B cell (primary cell): ENCODE measurements around the gene SH3RF3. TPM values are rescaled to one million over a fixed set of nuclear protein-coding genes. Genes with fewer than 3 reads are reported as not detected.
"Not testable (repeated sequence)": the region's sequence is repeated elsewhere in the genome, so short reads cannot be mapped to it uniquely, and the experiment has no call there.

Experiments used
- ATAC-seq: fragments of 200-7000 bp; cut with Tn5 transposase; one replicate; pipeline ENCODE4 v1.10.0; 2021; ENCODE audit warnings: low read depth, mild to moderate bottlenecking, moderate number of reproducible peaks, moderate library complexity
- CTCF ChIA-PET: fragments of 350-600 bp; sonication (Branson Sonifier 250); formaldehyde crosslinking; loops from one replicate; lab custom pipeline; 2021; ENCODE audit warnings: antibody characterized with exemption, inconsistent platforms; lab: Charles Lee
- POLR2A ChIA-PET: fragments of 350-600 bp; sonication (Branson Sonifier 250); formaldehyde crosslinking; loops from one replicate; lab custom pipeline; 2021; ENCODE audit warnings: antibody characterized with exemption; lab: Charles Lee
- DNase-seq: peaks from one replicate; pipeline ENCODE4 v3.0.0; 2013
- H2AFZ ChIP-seq: 2 replicates; pipeline ENCODE4 v1.6.1; 2012; ENCODE audit warnings: mild to moderate bottlenecking, low read depth, low read length; ENCODE audit not compliant: insufficient read depth, poor library complexity, severe bottlenecking
- H3K27ac ChIP-seq, 2 donors: 1 replicate in 1 of 2; 2 replicates in 1 of 2; pipeline ENCODE4 v1.5.1; 2012 to 2013; ENCODE audit warnings: low read length in 2 of 2, mild to moderate bottlenecking in 2 of 2, moderate library complexity in 1 of 2
- H3K27me3 ChIP-seq, 4 experiments: fragments of 200-600 bp in 1 of 4; sonication (generic) in 1 of 4; replicated peaks in 1 of 4; 1 replicate in 2 of 4; 2 replicates in 2 of 4; pipeline versions ENCODE4 v1.6.1 to v1.7.0; 2013 to 2016; ENCODE audit warnings: low read length in 3 of 4, mild to moderate bottlenecking in 2 of 4, mixed read lengths in 1 of 4, moderate library complexity in 1 of 4; ENCODE audit not compliant: insufficient read depth in 4 of 4, control insufficient read depth in 3 of 4; ENCODE audit errors: control extremely low read depth in 1 of 4
- H3K36me3 ChIP-seq, 2 experiments: replicated peaks in 1 of 2; 1 replicate in 1 of 2; 2 replicates in 1 of 2; pipeline versions ENCODE4 v1.6.1 to v1.7.1; 2013; ENCODE audit warnings: low read length in 1 of 2; ENCODE audit not compliant: insufficient read depth in 2 of 2, control insufficient read depth in 1 of 2; ENCODE audit errors: control extremely low read depth in 1 of 2, extremely low read depth in 1 of 2
- H3K4me1 ChIP-seq, 2 donors: fragments of 200-600 bp in 1 of 2; sonication (generic) in 1 of 2; 1 replicate in 1 of 2; 2 replicates in 1 of 2; pipeline versions ENCODE4 v1.5.1 to v1.6.1; 2013 to 2017; ENCODE audit warnings: low read length in 2 of 2; ENCODE audit not compliant: control insufficient read depth in 2 of 2, insufficient read depth in 2 of 2
- H3K4me2 ChIP-seq: replicated peaks from 2 replicates; pipeline ENCODE3; 2012; ENCODE audit warnings: mild to moderate bottlenecking, low read depth, low read length; ENCODE audit not compliant: poor library complexity, severe bottlenecking
- H3K4me3 ChIP-seq, 5 experiments: fragments of 200-600 bp in 1 of 5; sonication (generic) in 1 of 5; 1 replicate in 3 of 5; 2 replicates in 2 of 5; pipeline versions ENCODE4 v1.5.1 to v1.7.0; 2011 to 2016; ENCODE audit warnings: low read length in 4 of 5, mild to moderate bottlenecking in 4 of 5, low read depth in 2 of 5, control low read depth in 1 of 5, moderate library complexity in 1 of 5; ENCODE audit not compliant: insufficient read depth in 1 of 5; ENCODE audit errors: control extremely low read depth in 1 of 5, extremely low read depth in 1 of 5
- H3K79me2 ChIP-seq: fragments of 200-600 bp; sonication (generic); one replicate; pipeline ENCODE4 v1.6.0; 2016; ENCODE audit warnings: low read length; ENCODE audit not compliant: control insufficient read depth, insufficient read depth
- H3K9ac ChIP-seq: fragments of 200-600 bp; sonication (generic); 2 replicates; pipeline ENCODE4 v1.6.1; 2017; ENCODE audit warnings: mild to moderate bottlenecking, low read length, moderate library complexity
- H3K9me3 ChIP-seq, 3 donors: one replicate each; pipeline versions ENCODE4 v1.6.1 to v1.7.1; 2013; ENCODE audit warnings: low read length in 2 of 3; ENCODE audit not compliant: control insufficient read depth in 2 of 3, insufficient read depth in 1 of 3; ENCODE audit errors: control extremely low read depth in 1 of 3
- H4K20me1 ChIP-seq: 2 replicates; pipeline ENCODE4 v1.6.0; 2012; ENCODE audit warnings: mild to moderate bottlenecking, low read length; ENCODE audit not compliant: insufficient read depth, control insufficient read depth, poor library complexity, severe bottlenecking
- H3K27ac Mint-ChIP-seq: one replicate; pipeline ENCODE4 v1.8.0; 2021; ENCODE audit warnings: mixed read lengths
- H3K27me3 Mint-ChIP-seq: one replicate; pipeline ENCODE4 v1.8.0; 2021; ENCODE audit warnings: mixed read lengths
- H3K4me1 Mint-ChIP-seq: one replicate; pipeline ENCODE4 v1.8.0; 2021; ENCODE audit warnings: mixed read lengths
- H3K4me3 Mint-ChIP-seq: one replicate; pipeline ENCODE4 v1.8.0; 2021; ENCODE audit warnings: mixed read lengths
- H3K9me3 Mint-ChIP-seq: one replicate; pipeline ENCODE4 v1.8.0; 2022; ENCODE audit warnings: mixed read lengths; ENCODE audit not compliant: insufficient read depth
- EZH2 ChIP-seq: IDR thresholded peaks from 2 replicates; pipeline ENCODE4 v1.6.1; 2012; ENCODE audit warnings: borderline replicate concordance, low read depth, mild to moderate bottlenecking, moderate library complexity, low read length; ENCODE audit not compliant: insufficient read depth, poor library complexity, severe bottlenecking
- WGBS: methylation state at CpG from one replicate; pipeline ENCODE4 v1.1.5; 2013; ENCODE audit warnings: missing lambda C conversion rate; ENCODE audit not compliant: insufficient coverage; 5-methylcytosine and 5-hydroxymethylcytosine counted together
- intact Hi-C: fragments of 100-400 bp; cut with micrococcal nuclease; formaldehyde crosslinking; loops from one replicate; pipeline ENCODE4 v1.10.0; 2022
- polyA plus RNA-seq: library from polyadenylated mRNA; depleted of rRNA; stranded (reverse); fragments of >200 nt; gene quantifications from 2 replicates; pipeline ENCODE4 v1.2.3, GENCODE V29; 2012
- total RNA-seq, 2 donors: library from RNA; stranded (reverse); fragments of 120-200 nt in 1 of 2; gene quantifications; 1 replicate in 1 of 2; 2 replicates in 1 of 2; pipeline versions ENCODE4 v1.2.3 to v1.2.4, GENCODE V29; 2013 to 2022
- TF ChIP-seq, protein P1 (sequence below): fragments of 200-600 bp; IDR thresholded peaks from one replicate; pipeline ENCODE4 v1.8.0; 2022; ENCODE audit warnings: antibody characterized with exemption, mild to moderate bottlenecking

The SH3RF3 gene
- total and polyA plus RNA-seq, 2 donors (not counting 1 experiment from before 2014, with no cell fraction given): 0.07 to 1.2 TPM

DNA sequence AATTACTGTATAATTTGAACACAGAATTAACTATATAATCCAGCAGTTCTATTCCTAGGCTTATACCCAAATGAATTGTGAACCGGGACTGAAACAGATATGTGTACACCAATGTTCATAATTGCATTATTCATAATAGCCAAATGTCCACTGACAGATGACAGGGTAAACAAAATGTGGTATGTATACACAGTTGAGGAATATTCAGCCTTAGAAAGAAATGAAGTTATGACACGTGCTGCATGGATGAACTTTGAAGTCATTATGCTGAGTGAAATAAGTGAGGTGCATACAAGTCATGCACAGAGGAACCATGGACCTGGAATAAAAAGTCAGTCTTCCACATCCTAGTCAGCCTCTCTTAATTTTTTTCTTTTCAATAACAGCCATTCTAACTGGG lies 91.9 kb downstream of the SH3RF3 start:
- H3K9me3 Mint-ChIP-seq: no peaks in the 10 kb centered on the region
- ATAC-seq: no peak
- peaks cover 7% of the 10 kb centered on the region for H3K27me3 Mint-ChIP-seq
- ChIA-PET CTCF (interaction anchor here (0.7 kb wide), 1 partner anchor 8 kb away, joined by 3 read pairs; no protein-coding TSS in a partner anchor), POLR2A (no interaction called here)
- H3K4me1 Mint-ChIP-seq: peaks cover 38% of the 10 kb centered on the region
- H3K9ac ChIP-seq: no peak overlapping the region
- no peak overlapping the region for H2AFZ ChIP-seq
- peaks cover 20 to 43% of the 10 kb centered on the region in 2 donors for H3K4me1 ChIP-seq
- peaks cover 0 to 3% (median 0%) of the 10 kb centered on the region in 3 donors for H3K9me3 ChIP-seq
- intact Hi-C loops: no loop called here
- WGBS: no CpG with 5 or more reads among the region's 2 CpGs
- H3K27ac ChIP-seq: no peak overlapping the region
- no peak overlapping the region for H3K4me3 Mint-ChIP-seq
- H3K27ac Mint-ChIP-seq: no peak overlapping the region
- DNase-seq: no peak
- no peaks in the 10 kb centered on the region for H3K27me3 ChIP-seq
- H4K20me1 ChIP-seq: no peaks in the 10 kb centered on the region
- no peak overlapping the region for H3K4me3 ChIP-seq
- no peaks in the 10 kb centered on the region for H3K36me3 ChIP-seq
- no peak for TF ChIP-seq EZH2
- TF ChIP-seq, protein P1, sequence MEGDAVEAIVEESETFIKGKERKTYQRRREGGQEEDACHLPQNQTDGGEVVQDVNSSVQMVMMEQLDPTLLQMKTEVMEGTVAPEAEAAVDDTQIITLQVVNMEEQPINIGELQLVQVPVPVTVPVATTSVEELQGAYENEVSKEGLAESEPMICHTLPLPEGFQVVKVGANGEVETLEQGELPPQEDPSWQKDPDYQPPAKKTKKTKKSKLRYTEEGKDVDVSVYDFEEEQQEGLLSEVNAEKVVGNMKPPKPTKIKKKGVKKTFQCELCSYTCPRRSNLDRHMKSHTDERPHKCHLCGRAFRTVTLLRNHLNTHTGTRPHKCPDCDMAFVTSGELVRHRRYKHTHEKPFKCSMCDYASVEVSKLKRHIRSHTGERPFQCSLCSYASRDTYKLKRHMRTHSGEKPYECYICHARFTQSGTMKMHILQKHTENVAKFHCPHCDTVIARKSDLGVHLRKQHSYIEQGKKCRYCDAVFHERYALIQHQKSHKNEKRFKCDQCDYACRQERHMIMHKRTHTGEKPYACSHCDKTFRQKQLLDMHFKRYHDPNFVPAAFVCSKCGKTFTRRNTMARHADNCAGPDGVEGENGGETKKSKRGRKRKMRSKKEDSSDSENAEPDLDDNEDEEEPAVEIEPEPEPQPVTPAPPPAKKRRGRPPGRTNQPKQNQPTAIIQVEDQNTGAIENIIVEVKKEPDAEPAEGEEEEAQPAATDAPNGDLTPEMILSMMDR: no peak
- no peak overlapping the region for H3K4me2 ChIP-seq
- no peaks in the 10 kb centered on the region for H3K79me2 ChIP-seq

DNA sequence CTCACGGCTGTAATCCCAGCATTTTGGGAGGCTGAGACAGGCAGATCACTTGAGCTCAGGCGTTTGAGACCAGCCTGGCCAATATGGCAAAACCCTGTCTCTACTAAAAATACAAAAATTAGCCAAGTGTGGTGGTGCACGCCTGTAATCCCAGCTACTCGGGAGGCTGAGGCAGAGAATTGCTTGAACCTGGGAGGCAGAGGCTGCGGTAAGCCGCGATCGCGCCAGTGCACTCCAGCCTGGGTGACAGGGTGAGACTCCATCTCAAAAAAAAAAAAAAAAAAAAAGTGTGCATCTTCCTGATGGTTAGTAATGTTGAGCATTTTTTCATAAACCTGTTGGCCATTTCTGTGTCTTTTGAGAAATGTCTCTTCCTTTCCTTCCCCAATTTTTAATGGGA lies 92.3 kb downstream of the SH3RF3 start:
- intact Hi-C loops, H3K27me3 ChIP-seq, ATAC-seq, H3K36me3 ChIP-seq, DNase-seq, H3K9ac ChIP-seq, H3K27me3 Mint-ChIP-seq, POLR2A ChIA-PET, H3K27ac Mint-ChIP-seq, H2AFZ ChIP-seq, H3K79me2 ChIP-seq, H3K9me3 Mint-ChIP-seq, H3K9me3 ChIP-seq, H3K4me2 ChIP-seq, H3K4me3 Mint-ChIP-seq, H4K20me1 ChIP-seq, H3K27ac ChIP-seq, H3K4me3 ChIP-seq: not testable (repeated sequence)
- CTCF ChIA-PET: interaction anchor here (0.7 kb wide), 1 partner anchor 8 kb away, joined by 3 read pairs; no protein-coding TSS in a partner anchor
- WGBS: 94% methylated on average over 8 of the region's 9 CpGs
- peaks cover 20 to 43% of the 10 kb centered on the region in 2 donors for H3K4me1 ChIP-seq
- H3K4me1 Mint-ChIP-seq: peaks cover 38% of the 10 kb centered on the region
